Gastroesophageal sphincter (tissue), 3 donors: ENCODE results near the gene TSPAN13.

Source experiments
- CTCF ChIP-seq, 4 experiments: fragments of 200-600 bp in 2 of 4; fragments of 450-650 bp in 2 of 4; sonication (generic) in 1 of 4; IDR thresholded peaks; one replicate each; pipeline ENCODE4 v1.5.1; 2017 to 2019; ENCODE audit warnings: antibody characterized with exemption in 4 of 4, mild to moderate bottlenecking in 2 of 4, moderate library complexity in 2 of 4
- EP300 ChIP-seq: sonication (generic); formaldehyde crosslinking; IDR thresholded peaks from one replicate; pipeline ENCODE4 v1.6.1; 2017; ENCODE audit warnings: antibody characterized with exemption, mild to moderate bottlenecking
- POLR2AphosphoS5 ChIP-seq: sonication (generic); formaldehyde crosslinking; IDR thresholded peaks from one replicate; pipeline ENCODE4 v1.6.1; 2017; ENCODE audit warnings: antibody characterized with exemption

- TF ChIP-seq EP300 (no peak), CTCF (IDR thresholded peaks at IDR 0.05) (peak in 3 of 4 experiments; percentile 21 to 40 (median 25)), POLR2AphosphoS5 (no peak)
These were observed 47.6 kb downstream of the TSPAN13 start for GRCh38 chr7:16801111-16801542.
